OCI-LY7 (cell line): ENCODE measurements around the gene TLX3. TPM values are rescaled to one million over a fixed set of nuclear protein-coding genes. Genes with fewer than 3 reads are reported as not detected.

Experiments used
- BruUV-seq: library from RNA; stranded (reverse); fragments of 400-500 nt; replicated peaks from 2 replicates; lab custom pipeline; 2021; lab: Mats Ljungman, UMichigan
- CTCF ChIA-PET: fragments of 300-600 bp; sonication (Branson Sonifier 250); formaldehyde crosslinking; loops from one replicate; lab custom pipeline; 2022; ENCODE audit warnings: antibody characterized with exemption; ENCODE audit not compliant: unreplicated experiment; lab: Charles Lee
- POLR2A ChIA-PET: fragments of 300-600 bp; sonication (Branson Sonifier 250); formaldehyde crosslinking; loops from one replicate; lab custom pipeline; 2022; ENCODE audit warnings: antibody characterized with exemption; lab: Charles Lee
- DNase-seq: peaks from one replicate; pipeline ENCODE4 v3.0.0-alpha.2; 2015; ENCODE audit warnings: low spot score
- H2AFZ ChIP-seq: fragments of 200-600 bp; sonication (generic), shearing (Covaris generic); 2 replicates; pipeline ENCODE4 v1.6.1; 2014; ENCODE audit warnings: mild to moderate bottlenecking, antibody characterized with exemption, low read length, moderate library complexity
- H3K27ac ChIP-seq: fragments of 200-600 bp; sonication (generic); 2 replicates; pipeline ENCODE4 v1.5.1; 2014; ENCODE audit warnings: mixed run types, low read depth, mild to moderate bottlenecking, moderate library complexity, low read length, inconsistent platforms; ENCODE audit not compliant: poor library complexity, severe bottlenecking
- H3K36me3 ChIP-seq: fragments of 200-600 bp; sonication (generic); 2 replicates; pipeline ENCODE4 v1.6.1; 2014; ENCODE audit warnings: mild to moderate bottlenecking, antibody characterized with exemption, low read length, moderate library complexity, mixed read lengths; ENCODE audit not compliant: insufficient read depth
- H3K4me1 ChIP-seq: fragments of 200-600 bp; sonication (generic); 2 replicates; pipeline ENCODE4 v1.5.1; 2014; ENCODE audit warnings: mild to moderate bottlenecking, low read length; ENCODE audit not compliant: insufficient read depth, poor library complexity, severe bottlenecking
- H3K4me2 ChIP-seq: fragments of 200-600 bp; sonication (generic); 2 replicates; pipeline ENCODE4 v1.6.1; 2014; ENCODE audit warnings: mild to moderate bottlenecking, low read length
- H3K4me3 ChIP-seq: fragments of 200-600 bp; sonication (generic); 2 replicates; pipeline ENCODE4 v1.5.1; 2014; ENCODE audit warnings: mild to moderate bottlenecking, low read depth, low read length; ENCODE audit not compliant: poor library complexity, severe bottlenecking
- H3K79me2 ChIP-seq: fragments of 200-600 bp; sonication (generic); 2 replicates; pipeline ENCODE4 v1.6.1; 2016; ENCODE audit warnings: low read depth, mild to moderate bottlenecking, low read length, moderate library complexity, mixed read lengths; ENCODE audit not compliant: insufficient read depth
- H3K9me2 ChIP-seq: fragments of 200-600 bp; sonication (generic); 2 replicates; pipeline ENCODE4 v1.6.1; 2016; ENCODE audit warnings: mild to moderate bottlenecking, low read length, mixed read lengths; ENCODE audit not compliant: insufficient read depth
- H3K9me3 ChIP-seq: fragments of 200-600 bp; sonication (generic); 2 replicates; pipeline ENCODE4 v1.6.1; 2014; ENCODE audit warnings: mild to moderate bottlenecking, mixed run types, low read length, mixed read lengths
- H4K20me1 ChIP-seq: fragments of 200-600 bp; sonication (generic); 2 replicates; pipeline ENCODE4 v1.6.1; 2014; ENCODE audit warnings: mild to moderate bottlenecking, antibody characterized with exemption, low read length, moderate library complexity, mixed read lengths; ENCODE audit not compliant: insufficient read depth
- EZH2phosphoT487 ChIP-seq: fragments of 200-600 bp; sonication (generic); IDR thresholded peaks from 2 replicates; pipeline ENCODE4 v1.6.1; 2018; ENCODE audit warnings: low read depth, borderline replicate concordance, mild to moderate bottlenecking, mixed run types, antibody characterized with exemption, low read length, moderate library complexity, mixed read lengths
- intact Hi-C: fragments of 100-400 bp; cut with micrococcal nuclease; formaldehyde crosslinking; loops from one replicate; pipeline ENCODE4 v1.10.0; 2022; ENCODE audit not compliant: unreplicated experiment
- total RNA-seq, 2 experiments: library from RNA; depleted of rRNA in 1 of 2; stranded (reverse); fragments of >200 nt in 1 of 2; shearing (Covaris generic) in 1 of 2; gene quantifications; 2 replicates each; pipeline ENCODE4 v1.2.3, GENCODE V29; 2014 to 2022
- TF ChIP-seq, protein P1 (sequence below): fragments of 200-600 bp; sonication (generic); conservative IDR thresholded peaks from 2 replicates; pipeline ENCODE4 v1.5.1; 2014; ENCODE audit warnings: mild to moderate bottlenecking, antibody characterized with exemption, low read length, moderate library complexity, mixed read lengths

TLX3 gene
- total RNA-seq, 2 experiments from 2014 or later, result not detected

GRCh38 chr5:171316258-171317121 is 7.4 kb downstream of the TLX3 start:
- Histone ChIP-seq H3K4me2 (no peak overlapping the region), H3K9me2 (no peaks in the 10 kb centered on the region), H3K4me1 (no peaks in the 10 kb centered on the region), H3K79me2 (no peaks in the 10 kb centered on the region), H3K27ac (no peak overlapping the region), H3K9me3 (no peaks in the 10 kb centered on the region), H3K4me3 (no peak overlapping the region), H2AFZ (no peak overlapping the region), H4K20me1 (no peaks in the 10 kb centered on the region), H3K36me3 (no peaks in the 10 kb centered on the region)
- TF ChIP-seq, protein P1, sequence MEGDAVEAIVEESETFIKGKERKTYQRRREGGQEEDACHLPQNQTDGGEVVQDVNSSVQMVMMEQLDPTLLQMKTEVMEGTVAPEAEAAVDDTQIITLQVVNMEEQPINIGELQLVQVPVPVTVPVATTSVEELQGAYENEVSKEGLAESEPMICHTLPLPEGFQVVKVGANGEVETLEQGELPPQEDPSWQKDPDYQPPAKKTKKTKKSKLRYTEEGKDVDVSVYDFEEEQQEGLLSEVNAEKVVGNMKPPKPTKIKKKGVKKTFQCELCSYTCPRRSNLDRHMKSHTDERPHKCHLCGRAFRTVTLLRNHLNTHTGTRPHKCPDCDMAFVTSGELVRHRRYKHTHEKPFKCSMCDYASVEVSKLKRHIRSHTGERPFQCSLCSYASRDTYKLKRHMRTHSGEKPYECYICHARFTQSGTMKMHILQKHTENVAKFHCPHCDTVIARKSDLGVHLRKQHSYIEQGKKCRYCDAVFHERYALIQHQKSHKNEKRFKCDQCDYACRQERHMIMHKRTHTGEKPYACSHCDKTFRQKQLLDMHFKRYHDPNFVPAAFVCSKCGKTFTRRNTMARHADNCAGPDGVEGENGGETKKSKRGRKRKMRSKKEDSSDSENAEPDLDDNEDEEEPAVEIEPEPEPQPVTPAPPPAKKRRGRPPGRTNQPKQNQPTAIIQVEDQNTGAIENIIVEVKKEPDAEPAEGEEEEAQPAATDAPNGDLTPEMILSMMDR, result no peak
- TF ChIP-seq EZH2phosphoT487, result no peak
- ChIA-PET POLR2A (interaction anchor here (0.5 kb wide), 1 partner anchor 16 kb away, joined by 3 read pairs; no protein-coding TSS in a partner anchor), CTCF (no interaction called here)
- no peak for DNase-seq
- no TSS peak for BruUV-seq
- intact Hi-C loops, result no loop called here

DNA sequence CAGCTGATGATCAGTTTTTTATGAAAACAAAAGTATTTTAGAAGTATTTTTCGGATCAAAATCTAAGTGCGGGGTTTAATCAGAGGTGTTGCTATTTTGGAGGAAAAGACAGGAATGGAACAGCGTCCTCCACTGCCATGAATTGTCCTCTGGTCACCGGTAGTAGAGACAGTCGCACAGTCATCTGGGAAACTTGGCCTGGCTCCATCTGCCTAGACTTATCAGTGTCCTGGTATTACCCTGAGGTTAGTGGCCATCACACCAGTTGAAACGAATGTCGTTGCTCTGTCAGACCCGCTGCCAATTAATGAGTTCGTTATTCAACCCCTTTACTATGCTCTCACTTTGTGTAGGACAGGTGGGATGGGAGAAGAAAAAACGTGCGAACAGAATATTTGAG is 8.2 kb downstream of the TLX3 start:
- no peak overlapping the region for H3K4me2 ChIP-seq
- POLR2A ChIA-PET, result no interaction called here
- H2AFZ ChIP-seq, result no peak overlapping the region
- no peaks in the 10 kb centered on the region for H3K4me1 ChIP-seq
- BruUV-seq, result no TSS peak
- H3K9me2 ChIP-seq, result no peaks in the 10 kb centered on the region
- H4K20me1 ChIP-seq, result no peaks in the 10 kb centered on the region
- H3K79me2 ChIP-seq, result no peaks in the 10 kb centered on the region
- CTCF ChIA-PET, result no interaction called here
- H3K27ac ChIP-seq, result no peak overlapping the region
- no peak for DNase-seq
- no peak for TF ChIP-seq EZH2phosphoT487
- TF ChIP-seq, protein P1, result no peak
- intact Hi-C loops, result no loop called here
- H3K4me3 ChIP-seq, result no peak overlapping the region
- no peaks in the 10 kb centered on the region for H3K9me3 ChIP-seq
- no peaks in the 10 kb centered on the region for H3K36me3 ChIP-seq

DNA sequence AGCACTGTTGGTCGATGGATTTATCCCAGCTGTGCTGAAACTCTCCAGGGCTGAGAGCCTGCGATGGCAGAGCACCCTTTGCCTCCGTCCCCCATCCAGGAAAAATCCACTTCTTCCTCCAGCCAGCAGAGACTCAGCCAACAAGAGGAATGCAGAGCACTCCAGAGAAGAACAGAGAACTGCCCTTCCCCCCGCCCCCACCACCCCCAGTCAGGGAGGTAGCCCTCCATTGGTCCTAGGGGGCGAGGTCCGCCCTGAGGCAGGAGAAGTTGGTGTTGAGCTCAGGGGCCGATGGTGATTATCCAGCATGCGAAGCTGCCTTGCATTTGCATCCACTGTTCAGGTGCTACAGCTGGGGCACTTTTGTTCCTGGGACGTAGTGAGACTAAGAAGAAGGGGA is 9.0 kb downstream of the TLX3 start:
- no peak for TF ChIP-seq EZH2phosphoT487
- TF ChIP-seq, protein P1, result no peak
- CTCF ChIA-PET, result no interaction called here
- no peak overlapping the region for H3K27ac ChIP-seq

More for the DNA sequence above, 9.0 kb downstream of the TLX3 start:
- no peak for DNase-seq
- Histone ChIP-seq H3K4me3 (no peak overlapping the region), H2AFZ (no peak overlapping the region), H3K36me3 (no peaks in the 10 kb centered on the region), H3K9me3 (no peaks in the 10 kb centered on the region), H3K79me2 (no peaks in the 10 kb centered on the region), H3K9me2 (no peaks in the 10 kb centered on the region), H4K20me1 (no peaks in the 10 kb centered on the region), H3K4me2 (no peak overlapping the region), H3K4me1 (no peaks in the 10 kb centered on the region)
- no TSS peak for BruUV-seq
- intact Hi-C loops, result no loop called here
- POLR2A ChIA-PET, result no interaction called here
